ENCODE data around the gene NXPH2.
"Not testable (repeated sequence)": the region's sequence is repeated elsewhere in the genome, so short reads cannot be mapped to it uniquely, and the experiment has no call there.

NXPH2 gene

GRCh38 chr2:138712212-138712979, 67.8 kb downstream of the NXPH2 start:
- in situ Hi-C loops (cut with MboI; ENCODE audit: low sequenced_read_pairs) = no loop called here

GRCh38 chr2:138711812-138712211, 68.4 kb downstream of the NXPH2 start:
- in situ Hi-C loops (cut with MboI; ENCODE audit: low sequenced_read_pairs) = no loop called here

DNA sequence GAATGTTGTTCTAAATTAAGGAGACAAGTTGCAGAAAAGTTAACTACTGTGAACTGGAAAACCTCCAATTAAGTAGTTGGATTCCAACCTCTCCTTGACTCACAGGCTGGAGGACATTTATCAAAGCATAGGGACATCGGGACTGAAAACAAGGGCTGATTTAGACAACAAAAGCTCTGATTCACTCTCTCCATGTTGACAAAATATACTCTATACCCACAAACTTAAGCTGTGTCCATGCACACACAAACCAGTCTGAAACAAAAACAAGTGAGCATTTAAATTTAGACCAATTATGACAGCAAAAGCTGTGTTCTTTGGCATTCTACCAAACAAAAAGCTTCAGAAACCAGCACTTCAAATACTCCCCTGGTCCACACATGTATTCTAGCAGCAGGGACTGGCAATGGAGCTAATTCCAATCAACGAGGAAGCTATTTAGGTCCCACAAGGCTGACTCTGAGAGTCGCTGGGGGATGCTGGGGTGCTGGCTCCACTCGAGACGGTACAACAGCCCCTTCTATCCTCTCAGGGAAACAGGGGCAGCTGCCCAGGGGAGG, 71.4 kb downstream of the NXPH2 start:
- in situ Hi-C loops (cut with MboI; ENCODE audit: low sequenced_read_pairs) = no loop called here

DNA sequence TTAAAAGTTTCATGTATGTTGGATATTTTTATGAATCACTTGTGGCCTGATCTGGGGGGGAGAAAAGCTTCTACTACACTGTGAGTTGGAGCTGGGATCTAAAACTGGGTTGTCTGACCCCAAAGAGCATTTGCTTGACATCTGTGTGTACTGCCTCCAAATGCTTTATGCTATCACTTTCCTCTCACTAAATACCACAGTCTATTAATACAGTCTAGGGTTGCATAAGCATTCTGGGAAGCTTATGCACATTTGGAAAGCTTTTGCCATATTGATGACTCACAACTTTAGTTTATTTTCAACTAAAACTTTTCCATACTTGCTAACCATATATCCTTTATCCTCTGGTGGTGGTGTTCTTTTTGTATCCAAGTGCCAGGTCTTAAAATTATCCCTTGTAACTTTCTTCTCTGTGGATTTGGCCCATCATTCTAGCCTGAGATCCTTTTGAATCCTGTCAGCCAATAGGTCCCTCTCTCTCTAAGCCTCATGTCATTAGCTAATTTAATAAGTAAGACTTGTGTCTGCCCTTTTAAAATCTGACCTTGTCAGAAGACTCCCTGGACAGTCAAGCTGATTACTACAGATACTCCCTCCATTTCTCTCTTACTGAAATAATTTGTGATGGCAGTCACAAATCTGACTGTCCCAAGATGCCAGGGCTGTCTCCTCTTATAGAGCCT, 72.7 kb downstream of the NXPH2 start:
- in situ Hi-C loops (cut with MboI; ENCODE audit: low sequenced_read_pairs) = no loop called here

GRCh38 chr2:138703242-138703641, 76.9 kb downstream of the NXPH2 start:
- in situ Hi-C loops (cut with MboI; ENCODE audit: low sequenced_read_pairs) = no loop called here

- in situ Hi-C loops (cut with MboI; ENCODE audit: low sequenced_read_pairs) = no loop called here
Observed at GRCh38 chr2:138700716-138701115, 79.5 kb downstream of the NXPH2 start.

DNA sequence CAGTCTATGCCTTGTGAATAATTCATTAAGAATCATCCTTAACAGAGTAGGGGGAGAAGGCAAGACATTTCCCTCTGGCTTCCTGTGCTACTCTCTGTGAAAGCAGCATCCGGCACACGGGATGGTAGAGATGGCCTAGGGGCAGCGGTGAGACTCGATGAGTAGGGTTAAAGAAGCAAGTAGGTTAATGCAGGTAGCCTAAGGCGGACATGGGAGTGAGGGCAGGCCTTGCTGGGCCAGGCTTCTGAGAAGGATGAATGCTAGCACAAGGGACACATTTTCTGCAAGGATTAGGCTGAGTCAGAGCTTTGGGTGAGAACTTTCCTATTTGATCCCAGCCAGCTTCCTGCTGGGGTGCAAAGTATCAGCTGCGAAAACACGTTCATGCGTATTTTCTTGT, 80.8 kb downstream of the NXPH2 start:
- in situ Hi-C loops (cut with MboI; ENCODE audit: low sequenced_read_pairs) = no loop called here

GRCh38 chr2:138698428-138698827, 81.8 kb downstream of the NXPH2 start:
- in situ Hi-C loops (cut with MboI; ENCODE audit: low sequenced_read_pairs) = no loop called here

DNA sequence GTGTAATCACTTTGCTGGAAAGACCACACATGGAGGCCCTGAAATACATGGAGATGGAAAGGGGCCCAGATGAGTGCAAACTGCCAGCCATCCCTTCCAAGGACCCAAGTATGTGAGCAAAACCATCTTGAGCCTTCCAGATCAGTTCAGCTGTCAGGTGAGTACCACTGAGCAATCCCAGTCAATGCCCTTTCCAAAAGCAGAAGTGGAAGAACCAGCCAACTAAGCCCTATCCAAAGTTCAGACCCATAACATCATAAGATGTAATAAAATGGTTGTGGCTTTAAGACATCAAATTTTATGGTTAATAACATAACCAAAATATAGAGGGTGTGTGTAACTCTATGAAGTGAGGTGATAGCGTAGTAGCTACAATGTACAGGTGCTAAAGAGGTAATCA, 88.5 kb downstream of the NXPH2 start:
- in situ Hi-C loops (cut with MboI; ENCODE audit: low sequenced_read_pairs) = no loop called here

DNA sequence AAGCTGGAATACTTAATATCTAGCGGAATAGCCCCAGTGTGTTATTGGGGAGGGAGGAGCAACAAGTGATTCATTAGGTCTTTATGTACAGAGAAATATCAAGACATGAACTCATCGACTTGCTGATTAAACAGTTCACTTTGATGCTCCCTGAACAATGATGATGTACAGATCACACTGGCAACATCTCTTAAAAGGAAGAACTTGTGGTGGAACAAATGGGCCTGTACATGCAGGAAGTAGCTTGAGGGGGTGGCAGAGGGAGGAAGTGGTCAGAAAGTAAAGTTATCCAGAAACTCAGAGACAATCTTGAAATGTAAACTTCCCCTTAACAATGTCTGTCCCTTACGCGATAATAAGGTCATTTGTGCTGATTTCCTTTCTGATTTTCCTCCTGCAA, 90.5 kb downstream of the NXPH2 start:
- in situ Hi-C loops (cut with MboI; ENCODE audit: low sequenced_read_pairs) = no loop called here

- in situ Hi-C loops (cut with MboI; ENCODE audit: low sequenced_read_pairs) = no loop called here
Observed at GRCh38 chr2:138682163-138682562, 98.0 kb downstream of the NXPH2 start.

- in situ Hi-C loops (cut with MboI; ENCODE audit: low sequenced_read_pairs) = no loop called here
Observed at GRCh38 chr2:138677221-138677620, 103.0 kb downstream of the NXPH2 start.

DNA sequence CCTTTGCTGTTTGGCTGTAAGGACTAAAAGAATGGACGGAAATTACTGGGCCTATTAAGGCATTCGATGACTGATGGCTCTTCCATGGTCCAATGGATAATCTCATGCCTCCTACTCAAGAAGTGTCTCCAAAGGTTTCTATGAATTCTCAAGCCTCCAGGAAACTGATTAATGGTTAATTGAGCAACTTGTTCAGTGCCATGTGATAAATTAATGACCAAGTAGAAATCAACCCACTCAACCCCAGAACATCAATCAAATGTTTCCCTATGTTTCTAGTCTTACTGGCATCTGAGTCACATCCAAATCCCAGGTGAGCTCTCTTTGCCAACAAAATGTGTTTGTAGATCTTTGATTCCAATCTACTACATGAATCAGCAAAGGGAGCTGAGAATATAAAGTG, 103.6 kb downstream of the NXPH2 start:
- in situ Hi-C loops (cut with MboI; ENCODE audit: low sequenced_read_pairs) = no loop called here

- in situ Hi-C loops (cut with MboI; ENCODE audit: low sequenced_read_pairs) = no loop called here
Observed at GRCh38 chr2:138671566-138671965, 108.6 kb downstream of the NXPH2 start.

GRCh38 chr2:138670734-138671133, 109.5 kb downstream of the NXPH2 start:
- in situ Hi-C loops (cut with MboI; ENCODE audit: low sequenced_read_pairs) = no loop called here

GRCh38 chr2:138665937-138666336, 114.3 kb downstream of the NXPH2 start:
- in situ Hi-C loops (cut with MboI; ENCODE audit: low sequenced_read_pairs) = no loop called here

DNA sequence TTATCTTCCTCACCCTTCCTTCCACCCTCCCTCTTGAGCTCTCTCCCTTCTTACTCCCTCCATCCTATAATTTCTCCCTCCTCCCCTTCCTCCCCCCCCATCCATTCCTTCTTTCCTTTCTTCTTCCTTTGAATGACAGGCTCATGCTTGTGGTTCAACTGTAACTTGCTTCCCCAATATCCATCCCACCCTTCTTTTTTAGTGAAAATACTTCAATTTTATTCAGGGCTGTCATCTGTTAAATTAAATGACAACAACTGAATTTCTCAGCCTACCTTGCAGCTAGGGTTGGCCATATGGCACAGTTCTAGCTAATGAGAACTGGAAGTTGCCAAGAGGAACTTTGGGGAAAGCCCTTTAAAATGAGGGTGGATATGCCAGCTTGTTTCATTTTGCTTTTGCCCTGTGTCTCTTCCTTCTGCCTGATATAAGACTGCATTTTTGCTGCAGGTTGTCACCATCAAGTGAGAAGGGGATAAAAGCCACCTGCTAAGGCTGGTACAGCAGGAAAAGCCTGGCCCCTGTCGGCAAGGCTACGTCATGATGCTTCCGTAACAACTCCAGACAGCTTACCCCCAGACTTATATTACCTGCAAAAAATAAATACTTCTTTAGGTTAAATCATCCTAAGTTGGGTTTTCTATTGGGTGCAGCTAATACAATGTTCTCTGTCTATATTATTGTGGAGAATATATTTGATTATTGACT, 121.8 kb downstream of the NXPH2 start:
- in situ Hi-C loops (cut with MboI; ENCODE audit: low sequenced_read_pairs) = no loop called here

GRCh38 chr2:138654146-138654545, 126.0 kb downstream of the NXPH2 start:
- in situ Hi-C loops (cut with MboI; ENCODE audit: low sequenced_read_pairs) = no loop called here

- in situ Hi-C loops (cut with MboI; ENCODE audit: low sequenced_read_pairs) = no loop called here
Observed at GRCh38 chr2:138652378-138652777, 127.8 kb downstream of the NXPH2 start.

GRCh38 chr2:138649571-138649970, 130.6 kb downstream of the NXPH2 start:
- in situ Hi-C loops (cut with MboI; ENCODE audit: low sequenced_read_pairs) = no loop called here

DNA sequence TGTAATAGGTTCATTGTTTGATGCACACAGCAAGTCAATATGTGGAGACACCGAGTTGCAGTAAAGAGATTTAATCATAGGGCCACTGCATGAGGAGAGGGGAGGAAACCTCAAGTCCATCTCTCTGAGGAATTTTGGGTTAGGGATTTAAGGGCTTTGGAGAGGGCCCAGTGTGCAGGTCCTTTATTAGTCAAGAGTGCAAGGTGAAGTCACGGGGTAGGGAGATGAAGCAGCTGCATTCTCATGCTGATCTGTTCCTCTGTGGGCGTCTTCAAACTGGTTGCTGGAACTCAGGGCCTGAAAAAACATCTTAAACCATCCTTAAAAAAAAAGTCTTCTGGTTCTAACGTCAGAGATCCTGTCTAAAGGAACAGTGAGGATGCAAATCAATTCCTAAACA, 131.6 kb downstream of the NXPH2 start:
- in situ Hi-C loops (cut with MboI; ENCODE audit: low sequenced_read_pairs) = no loop called here

DNA sequence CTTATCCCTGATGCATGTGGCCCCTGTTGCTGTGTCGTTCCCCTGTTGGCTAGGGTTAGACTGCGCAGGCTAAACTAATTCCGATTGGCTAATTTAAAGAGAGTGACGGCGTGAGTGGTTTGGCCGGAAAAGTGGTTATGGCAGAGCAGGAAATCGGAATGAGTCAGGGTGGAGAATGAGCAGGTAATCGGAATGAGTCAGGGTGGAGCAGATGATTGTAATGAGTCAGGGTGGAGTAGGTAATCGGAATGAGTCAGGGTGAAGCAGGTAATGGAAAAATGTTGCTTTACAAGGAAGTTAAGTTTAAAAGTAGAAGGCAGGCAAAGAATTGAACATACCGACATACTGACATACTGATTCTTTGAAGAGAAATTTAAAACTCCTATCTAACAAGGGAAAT, 135.4 kb downstream of the NXPH2 start:
- in situ Hi-C loops (cut with MboI; ENCODE audit: low sequenced_read_pairs) = not testable (repeated sequence)
